Measurements from ENCODE around the gene POLE3.

DNA sequence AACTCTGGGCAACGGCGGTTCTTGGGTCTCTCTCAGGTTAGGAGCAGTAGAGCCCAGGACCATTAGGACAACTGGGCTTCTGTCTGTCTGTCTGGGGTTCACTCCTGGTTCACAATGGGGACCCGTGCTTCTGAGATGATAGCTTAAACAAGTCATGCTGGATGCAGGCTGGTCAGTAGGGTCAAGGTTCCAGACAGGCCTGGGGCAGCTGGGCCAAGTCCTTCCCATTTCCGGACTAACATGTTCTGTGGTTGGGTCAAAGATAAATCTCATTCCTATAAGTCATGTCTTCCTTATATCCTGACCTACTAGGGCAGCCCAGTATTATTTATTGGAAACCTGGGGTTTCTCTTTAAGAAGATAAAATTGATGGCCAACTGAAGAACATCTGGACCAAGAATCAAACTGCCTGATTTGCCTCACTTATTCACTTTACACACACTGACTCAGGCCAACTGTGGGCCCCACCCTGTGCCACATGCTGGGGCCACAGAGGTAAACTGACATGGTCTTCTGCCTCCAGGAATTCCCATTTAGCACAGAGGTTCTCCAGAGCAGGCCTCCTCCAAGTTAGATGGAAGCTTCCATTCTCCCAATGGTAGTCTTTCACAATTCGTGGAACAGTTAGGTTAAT lies 42.0 kb downstream of the POLE3 start:
- TF ChIP-seq, protein P1, sequence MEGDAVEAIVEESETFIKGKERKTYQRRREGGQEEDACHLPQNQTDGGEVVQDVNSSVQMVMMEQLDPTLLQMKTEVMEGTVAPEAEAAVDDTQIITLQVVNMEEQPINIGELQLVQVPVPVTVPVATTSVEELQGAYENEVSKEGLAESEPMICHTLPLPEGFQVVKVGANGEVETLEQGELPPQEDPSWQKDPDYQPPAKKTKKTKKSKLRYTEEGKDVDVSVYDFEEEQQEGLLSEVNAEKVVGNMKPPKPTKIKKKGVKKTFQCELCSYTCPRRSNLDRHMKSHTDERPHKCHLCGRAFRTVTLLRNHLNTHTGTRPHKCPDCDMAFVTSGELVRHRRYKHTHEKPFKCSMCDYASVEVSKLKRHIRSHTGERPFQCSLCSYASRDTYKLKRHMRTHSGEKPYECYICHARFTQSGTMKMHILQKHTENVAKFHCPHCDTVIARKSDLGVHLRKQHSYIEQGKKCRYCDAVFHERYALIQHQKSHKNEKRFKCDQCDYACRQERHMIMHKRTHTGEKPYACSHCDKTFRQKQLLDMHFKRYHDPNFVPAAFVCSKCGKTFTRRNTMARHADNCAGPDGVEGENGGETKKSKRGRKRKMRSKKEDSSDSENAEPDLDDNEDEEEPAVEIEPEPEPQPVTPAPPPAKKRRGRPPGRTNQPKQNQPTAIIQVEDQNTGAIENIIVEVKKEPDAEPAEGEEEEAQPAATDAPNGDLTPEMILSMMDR (conservative IDR thresholded peaks at IDR 0.05; ENCODE audit: low read length) = no peak
- TF ChIP-seq EZH2phosphoT487 (IDR thresholded peaks at IDR 0.05; ENCODE audit: borderline replicate concordance) = no peak

Data from Loucy (cell line).